SK-N-SH treated with all-trans-retinoic acid at 6 μM for 48 hours (cell line): Measurements from ENCODE around the gene TMEM181.
A peak's percentile ranks its signal among the peaks of the same experiment; 100 is the strongest.

Experiments used
- ATAC-seq: fragments of 200-7000 bp; cut with Tn5 transposase; 3 replicates; pipeline ENCODE4 v1.9.1; 2020; ENCODE audit warnings: mild to moderate bottlenecking, moderate library complexity
- BACH2 ChIP-seq: fragments of 250-450 bp; sonication (Bioruptor Pico); IDR thresholded peaks from 2 replicates; pipeline ENCODE4 v1.9.0; 2021; ENCODE audit warnings: mild to moderate bottlenecking, borderline replicate concordance
- CSDC2 ChIP-seq: fragments of 250-450 bp; sonication (Bioruptor Pico); IDR thresholded peaks from 2 replicates; pipeline ENCODE4 v1.5.0; 2020; ENCODE audit warnings: mild to moderate bottlenecking, moderate library complexity
- GLIS3 ChIP-seq: fragments of 250-450 bp; sonication (Bioruptor Pico); IDR thresholded peaks from 2 replicates; pipeline ENCODE4 v1.5.0; 2020; ENCODE audit warnings: mild to moderate bottlenecking, moderate library complexity
- PPARA ChIP-seq: fragments of 250-450 bp; sonication (Bioruptor Pico); IDR thresholded peaks from 2 replicates; pipeline ENCODE4 v1.5.0; 2020; ENCODE audit warnings: mild to moderate bottlenecking, borderline replicate concordance
- RARB ChIP-seq: fragments of 250-450 bp; sonication (Bioruptor Pico); IDR thresholded peaks from 2 replicates; pipeline ENCODE4 v1.8.0; 2021; ENCODE audit warnings: mild to moderate bottlenecking, moderate library complexity
- TCF4 ChIP-seq: fragments of 250-450 bp; sonication (Bioruptor Pico); IDR thresholded peaks from 2 replicates; pipeline ENCODE4 v1.8.0; 2021; ENCODE audit warnings: mild to moderate bottlenecking, moderate library complexity, borderline replicate concordance
- ZFP30 ChIP-seq: fragments of 450-650 bp; formaldehyde crosslinking; IDR thresholded peaks from 2 replicates; pipeline ENCODE4 v1.5.0; 2022; ENCODE audit warnings: mild to moderate bottlenecking, moderate library complexity
- TF ChIP-seq, protein P1 (sequence below): fragments of 250-450 bp; sonication (Bioruptor Pico); IDR thresholded peaks from 2 replicates; pipeline ENCODE4 v1.8.0; 2020; ENCODE audit warnings: mild to moderate bottlenecking, moderate library complexity, borderline replicate concordance
- TF ChIP-seq, protein P2 (sequence below): fragments of 250-450 bp; sonication (Bioruptor Pico); IDR thresholded peaks from 2 replicates; pipeline ENCODE4 v1.5.1; 2020; ENCODE audit warnings: low read depth, mild to moderate bottlenecking, moderate library complexity
- TF ChIP-seq, protein P3 (sequence below): fragments of 250-450 bp; sonication (Bioruptor Pico); IDR thresholded peaks from 2 replicates; pipeline ENCODE4 v1.5.0; 2020; ENCODE audit warnings: mild to moderate bottlenecking, moderate library complexity
- TF ChIP-seq, protein P4 (sequence below): fragments of 250-450 bp; sonication (Bioruptor Pico); IDR thresholded peaks from 2 replicates; pipeline ENCODE4 v1.8.0; 2021; ENCODE audit warnings: low read depth, mild to moderate bottlenecking, moderate library complexity, borderline replicate concordance

Gene TMEM181

DNA sequence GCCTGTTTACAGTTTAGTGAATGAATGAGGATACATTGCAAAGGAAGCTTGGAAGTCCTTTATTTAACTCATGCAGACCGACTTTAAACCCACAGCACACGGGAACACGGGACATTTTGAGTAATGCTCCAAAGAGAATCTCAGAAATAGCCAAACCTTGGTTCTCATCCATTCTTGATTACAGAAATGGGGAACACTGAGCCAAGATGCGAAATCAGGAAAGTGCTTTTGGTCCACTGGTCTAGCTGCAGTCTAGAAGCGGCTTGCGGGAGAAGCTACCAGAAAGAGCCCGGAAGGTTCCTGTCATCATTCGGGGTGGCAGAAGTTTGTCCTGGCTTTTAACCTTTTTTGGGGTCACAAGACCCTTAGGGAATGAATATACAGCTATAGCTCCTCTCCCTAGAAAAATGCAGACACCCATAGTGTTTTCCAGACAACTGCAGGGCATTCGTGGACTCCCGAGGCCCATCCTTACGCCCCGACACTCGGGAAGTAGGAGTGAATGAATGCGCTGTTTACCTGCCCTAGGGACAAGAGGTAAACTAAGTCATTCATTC lies 475 bp upstream of the TMEM181 start:
- TF ChIP-seq, protein P1, sequence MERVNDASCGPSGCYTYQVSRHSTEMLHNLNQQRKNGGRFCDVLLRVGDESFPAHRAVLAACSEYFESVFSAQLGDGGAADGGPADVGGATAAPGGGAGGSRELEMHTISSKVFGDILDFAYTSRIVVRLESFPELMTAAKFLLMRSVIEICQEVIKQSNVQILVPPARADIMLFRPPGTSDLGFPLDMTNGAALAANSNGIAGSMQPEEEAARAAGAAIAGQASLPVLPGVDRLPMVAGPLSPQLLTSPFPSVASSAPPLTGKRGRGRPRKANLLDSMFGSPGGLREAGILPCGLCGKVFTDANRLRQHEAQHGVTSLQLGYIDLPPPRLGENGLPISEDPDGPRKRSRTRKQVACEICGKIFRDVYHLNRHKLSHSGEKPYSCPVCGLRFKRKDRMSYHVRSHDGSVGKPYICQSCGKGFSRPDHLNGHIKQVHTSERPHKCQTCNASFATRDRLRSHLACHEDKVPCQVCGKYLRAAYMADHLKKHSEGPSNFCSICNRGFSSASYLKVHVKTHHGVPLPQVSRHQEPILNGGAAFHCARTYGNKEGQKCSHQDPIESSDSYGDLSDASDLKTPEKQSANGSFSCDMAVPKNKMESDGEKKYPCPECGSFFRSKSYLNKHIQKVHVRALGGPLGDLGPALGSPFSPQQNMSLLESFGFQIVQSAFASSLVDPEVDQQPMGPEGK (CRISPR knock-in tag): no peak
- no peak for ATAC-seq

DNA sequence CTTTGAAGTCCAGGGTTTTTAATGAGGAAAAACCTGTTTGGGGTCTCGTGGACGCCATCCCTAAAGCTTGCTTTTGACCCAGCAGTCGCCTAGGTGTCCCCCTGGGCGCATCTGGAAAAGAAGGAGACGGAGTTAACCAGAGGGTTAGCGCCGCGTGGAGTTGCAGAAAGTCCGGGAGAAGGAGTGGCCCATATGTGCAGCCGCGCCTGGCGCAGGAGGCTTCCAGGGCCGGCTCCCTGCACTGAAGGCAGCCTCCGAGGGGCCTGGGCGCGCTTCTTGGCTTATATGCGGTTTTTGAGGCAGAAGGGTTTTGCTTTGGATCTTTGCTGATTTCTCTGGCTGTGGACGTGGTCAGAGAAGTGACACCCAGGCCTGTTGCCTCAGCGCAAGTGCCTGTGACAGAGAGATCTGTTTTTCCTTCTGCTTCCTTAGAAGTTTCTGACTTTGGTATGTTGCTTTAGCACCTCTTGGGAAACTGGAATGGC lies 987 bp downstream of the TMEM181 start:
- TF ChIP-seq, protein P2, sequence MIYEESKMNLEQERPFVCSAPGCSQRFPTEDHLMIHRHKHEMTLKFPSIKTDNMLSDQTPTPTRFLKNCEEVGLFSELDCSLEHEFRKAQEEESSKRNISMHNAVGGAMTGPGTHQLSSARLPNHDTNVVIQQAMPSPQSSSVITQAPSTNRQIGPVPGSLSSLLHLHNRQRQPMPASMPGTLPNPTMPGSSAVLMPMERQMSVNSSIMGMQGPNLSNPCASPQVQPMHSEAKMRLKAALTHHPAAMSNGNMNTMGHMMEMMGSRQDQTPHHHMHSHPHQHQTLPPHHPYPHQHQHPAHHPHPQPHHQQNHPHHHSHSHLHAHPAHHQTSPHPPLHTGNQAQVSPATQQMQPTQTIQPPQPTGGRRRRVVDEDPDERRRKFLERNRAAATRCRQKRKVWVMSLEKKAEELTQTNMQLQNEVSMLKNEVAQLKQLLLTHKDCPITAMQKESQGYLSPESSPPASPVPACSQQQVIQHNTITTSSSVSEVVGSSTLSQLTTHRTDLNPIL: no peak
- TF ChIP-seq, protein P3, sequence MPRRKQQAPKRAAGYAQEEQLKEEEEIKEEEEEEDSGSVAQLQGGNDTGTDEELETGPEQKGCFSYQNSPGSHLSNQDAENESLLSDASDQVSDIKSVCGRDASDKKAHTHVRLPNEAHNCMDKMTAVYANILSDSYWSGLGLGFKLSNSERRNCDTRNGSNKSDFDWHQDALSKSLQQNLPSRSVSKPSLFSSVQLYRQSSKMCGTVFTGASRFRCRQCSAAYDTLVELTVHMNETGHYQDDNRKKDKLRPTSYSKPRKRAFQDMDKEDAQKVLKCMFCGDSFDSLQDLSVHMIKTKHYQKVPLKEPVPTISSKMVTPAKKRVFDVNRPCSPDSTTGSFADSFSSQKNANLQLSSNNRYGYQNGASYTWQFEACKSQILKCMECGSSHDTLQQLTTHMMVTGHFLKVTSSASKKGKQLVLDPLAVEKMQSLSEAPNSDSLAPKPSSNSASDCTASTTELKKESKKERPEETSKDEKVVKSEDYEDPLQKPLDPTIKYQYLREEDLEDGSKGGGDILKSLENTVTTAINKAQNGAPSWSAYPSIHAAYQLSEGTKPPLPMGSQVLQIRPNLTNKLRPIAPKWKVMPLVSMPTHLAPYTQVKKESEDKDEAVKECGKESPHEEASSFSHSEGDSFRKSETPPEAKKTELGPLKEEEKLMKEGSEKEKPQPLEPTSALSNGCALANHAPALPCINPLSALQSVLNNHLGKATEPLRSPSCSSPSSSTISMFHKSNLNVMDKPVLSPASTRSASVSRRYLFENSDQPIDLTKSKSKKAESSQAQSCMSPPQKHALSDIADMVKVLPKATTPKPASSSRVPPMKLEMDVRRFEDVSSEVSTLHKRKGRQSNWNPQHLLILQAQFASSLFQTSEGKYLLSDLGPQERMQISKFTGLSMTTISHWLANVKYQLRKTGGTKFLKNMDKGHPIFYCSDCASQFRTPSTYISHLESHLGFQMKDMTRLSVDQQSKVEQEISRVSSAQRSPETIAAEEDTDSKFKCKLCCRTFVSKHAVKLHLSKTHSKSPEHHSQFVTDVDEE: no peak
- TF ChIP-seq CSDC2 (CRISPR knock-in tag): no peak
- TF ChIP-seq ZFP30 (CRISPR knock-in tag): no peak
- TF ChIP-seq PPARA (CRISPR knock-in tag): no peak
- no peak for TF ChIP-seq BACH2 (CRISPR knock-in tag)
- TF ChIP-seq, all 23 proteins: peak for 0
- ATAC-seq: peak; percentile 59

DNA sequence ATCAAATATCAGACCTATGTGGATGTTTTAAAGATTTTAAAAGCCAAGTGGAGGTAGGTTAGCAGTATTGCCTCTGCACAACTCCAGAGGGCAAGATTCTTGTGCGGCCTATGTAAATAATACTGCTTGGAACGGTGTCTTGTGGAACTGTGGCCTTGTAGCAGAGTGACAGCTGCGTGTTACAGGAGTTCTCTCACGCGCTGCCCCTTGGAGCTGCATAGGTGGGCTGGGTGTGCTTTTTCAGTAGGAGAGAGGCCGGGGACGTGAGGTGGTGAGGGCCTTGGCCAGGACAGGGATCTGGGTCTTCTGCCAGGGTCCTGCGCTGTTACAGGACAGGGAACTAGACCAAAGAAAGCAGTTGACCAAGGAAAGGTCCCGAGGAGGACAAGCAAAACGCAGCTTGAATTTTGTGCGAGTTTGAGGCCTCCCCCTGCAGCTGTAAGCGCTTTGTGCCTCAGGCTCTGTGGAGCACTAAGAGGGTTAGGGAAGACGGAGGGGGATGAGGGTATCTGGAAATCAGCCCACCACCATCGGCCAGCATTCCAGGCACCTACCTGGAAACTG lies 1.5 kb downstream of the TMEM181 start:
- ATAC-seq: no peak
- TF ChIP-seq, protein P4, sequence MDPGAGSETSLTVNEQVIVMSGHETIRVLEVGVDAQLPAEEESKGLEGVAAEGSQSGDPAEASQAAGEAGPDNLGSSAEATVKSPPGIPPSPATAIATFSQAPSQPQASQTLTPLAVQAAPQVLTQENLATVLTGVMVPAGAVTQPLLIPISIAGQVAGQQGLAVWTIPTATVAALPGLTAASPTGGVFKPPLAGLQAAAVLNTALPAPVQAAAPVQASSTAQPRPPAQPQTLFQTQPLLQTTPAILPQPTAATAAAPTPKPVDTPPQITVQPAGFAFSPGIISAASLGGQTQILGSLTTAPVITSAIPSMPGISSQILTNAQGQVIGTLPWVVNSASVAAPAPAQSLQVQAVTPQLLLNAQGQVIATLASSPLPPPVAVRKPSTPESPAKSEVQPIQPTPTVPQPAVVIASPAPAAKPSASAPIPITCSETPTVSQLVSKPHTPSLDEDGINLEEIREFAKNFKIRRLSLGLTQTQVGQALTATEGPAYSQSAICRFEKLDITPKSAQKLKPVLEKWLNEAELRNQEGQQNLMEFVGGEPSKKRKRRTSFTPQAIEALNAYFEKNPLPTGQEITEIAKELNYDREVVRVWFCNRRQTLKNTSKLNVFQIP: no peak
- TF ChIP-seq TCF4 (CRISPR knock-in tag): no peak
- no peak for TF ChIP-seq ZFP30 (CRISPR knock-in tag)
- TF ChIP-seq GLIS3 (CRISPR knock-in tag): no peak

DNA sequence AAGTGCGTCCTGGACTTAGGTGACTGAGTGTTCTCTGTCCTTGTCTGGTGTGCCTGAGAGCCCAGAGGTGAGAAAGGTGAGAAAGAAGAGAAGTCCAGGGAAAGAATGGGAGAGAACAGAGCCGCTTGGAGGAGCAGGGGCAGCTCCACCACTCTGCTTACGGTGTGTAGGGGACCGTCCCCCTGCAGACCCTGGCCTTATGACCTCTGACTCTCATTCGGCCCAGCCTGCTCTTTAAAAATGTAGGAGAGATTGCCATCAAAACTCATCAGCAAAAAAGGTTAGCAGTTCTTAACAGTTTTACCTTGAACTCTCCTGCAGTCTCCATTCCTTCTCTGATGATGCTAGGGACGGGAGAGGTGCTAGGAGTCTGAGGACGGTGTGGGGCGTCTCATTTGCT lies 2.0 kb downstream of the TMEM181 start:
- no peak for ATAC-seq
- TF ChIP-seq CSDC2 (CRISPR knock-in tag) (no peak), TCF4 (CRISPR knock-in tag) (no peak)
- TF ChIP-seq, all 23 proteins: peak for 0

DNA sequence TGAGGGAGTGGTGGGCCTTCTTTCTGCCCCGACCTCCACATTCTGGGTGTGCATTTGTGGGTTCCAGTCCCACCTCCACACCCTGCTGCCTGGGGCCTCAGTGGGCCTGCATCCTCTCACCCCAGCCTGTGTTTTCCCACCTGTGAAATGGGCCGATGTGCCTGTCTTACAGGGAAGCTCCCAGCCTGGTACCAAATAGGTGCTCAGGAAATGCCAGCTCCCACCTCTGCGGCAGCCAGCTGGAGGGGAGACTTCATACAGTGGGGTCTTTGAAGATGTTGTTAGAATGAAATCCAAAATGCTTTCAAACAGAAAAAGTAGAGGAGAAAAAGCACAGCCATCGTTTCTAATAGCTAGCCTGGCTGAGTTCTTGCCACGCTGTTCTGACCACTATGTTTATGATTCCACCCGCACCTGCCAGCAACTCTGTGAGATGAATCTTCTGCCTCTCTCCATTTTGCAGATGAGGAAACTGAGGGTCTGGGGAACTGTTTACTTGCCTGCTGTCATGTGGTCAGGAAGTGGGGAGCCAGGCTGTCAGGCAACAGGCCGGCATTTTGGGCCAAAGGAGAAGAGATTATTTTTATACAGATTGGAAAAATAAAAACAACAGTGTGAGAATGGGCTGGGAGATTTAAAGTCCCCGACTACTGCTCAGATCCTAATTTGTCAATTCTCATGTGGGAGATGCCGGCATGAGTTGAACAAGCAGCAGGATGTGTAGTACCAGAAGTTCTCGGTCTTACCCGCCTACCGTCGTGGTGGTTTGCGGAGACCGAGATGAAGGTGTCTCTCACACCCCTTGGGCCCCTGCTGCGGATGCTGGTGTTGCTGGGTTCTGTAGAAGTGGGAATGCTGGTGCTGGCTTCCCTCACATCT lies 4.6 kb downstream of the TMEM181 start:
- ATAC-seq: no peak
- TF ChIP-seq, protein P4: no peak
- TF ChIP-seq, protein P3: no peak
- TF ChIP-seq RARB (CRISPR knock-in tag): no peak
- TF ChIP-seq, all 23 proteins: peak for 0
